ENCODE data around the gene TECRL. TPM values are rescaled to one million over a fixed set of nuclear protein-coding genes. Genes with fewer than 3 reads are reported as not detected.

The TECRL gene
- total RNA-seq: not detected

GRCh38 chr4:64409300-64409699 lies at the start of gene TECRL:
Gene TECRL, minus strand, starts transcription at chr4:64409450. Its CDS starts 99 bp downstream, at chr4:64409351.
- CTCF ChIA-PET: no interaction called here
- H3K36me3 Mint-ChIP-seq (ENCODE audit: low read depth): no peaks in the 10 kb centered on the region
- H3K27ac Mint-ChIP-seq: no peak within 1 kb of the TSS
- H3K27me3 Mint-ChIP-seq: no peaks in the 10 kb centered on the region
- POLR2A ChIA-PET: no interaction called here
- no peak within 1 kb of the TSS for H3K4me3 Mint-ChIP-seq
- no peaks in the 10 kb centered on the region for H3K4me1 Mint-ChIP-seq
- DNase-seq: no peak
- H3K9me3 Mint-ChIP-seq: peaks cover 7% of the 10 kb centered on the region

- H3K36me3 Mint-ChIP-seq (ENCODE audit: low read depth): no peaks in the 10 kb centered on the region
- no peaks in the 10 kb centered on the region for H3K27me3 Mint-ChIP-seq
- POLR2A ChIA-PET: no interaction called here
- H3K4me3 Mint-ChIP-seq: no peak overlapping the region
- H3K9me3 Mint-ChIP-seq: peaks cover 7% of the 10 kb centered on the region
- CTCF ChIA-PET: no interaction called here
- no peak overlapping the region for H3K27ac Mint-ChIP-seq
- DNase-seq: no peak
- no peaks in the 10 kb centered on the region for H3K4me1 Mint-ChIP-seq
Measured at GRCh38 chr4:64432674-64433073, 23.4 kb upstream of the TECRL start.

- CTCF ChIA-PET: no interaction called here
- no peak overlapping the region for H3K27ac Mint-ChIP-seq
- POLR2A ChIA-PET: no interaction called here
- H3K9me3 Mint-ChIP-seq: peaks cover 7% of the 10 kb centered on the region
- no peaks in the 10 kb centered on the region for H3K27me3 Mint-ChIP-seq
- H3K4me1 Mint-ChIP-seq: no peaks in the 10 kb centered on the region
- no peaks in the 10 kb centered on the region for H3K36me3 Mint-ChIP-seq (ENCODE audit: low read depth)
- no peak overlapping the region for H3K4me3 Mint-ChIP-seq
- DNase-seq: no peak
Measured at GRCh38 chr4:64430933-64431332, 21.7 kb upstream of the TECRL start.

- Mint-ChIP-seq H3K9me3 (peaks cover 5% of the 10 kb centered on the region), H3K4me1 (no peaks in the 10 kb centered on the region), H3K27me3 (no peaks in the 10 kb centered on the region), H3K4me3 (no peak overlapping the region), H3K27ac (no peak overlapping the region), H3K36me3 (ENCODE audit: low read depth) (no peaks in the 10 kb centered on the region)
- no peak for DNase-seq
- ChIA-PET POLR2A (no interaction called here), CTCF (no interaction called here)
Measured at GRCh38 chr4:64417974-64418373, 8.7 kb upstream of the TECRL start.

- Mint-ChIP-seq H3K27ac (no peak overlapping the region), H3K9me3 (peaks cover 11% of the 10 kb centered on the region), H3K36me3 (ENCODE audit: low read depth) (no peaks in the 10 kb centered on the region), H3K4me1 (no peaks in the 10 kb centered on the region), H3K4me3 (no peak overlapping the region), H3K27me3 (no peaks in the 10 kb centered on the region)
- ChIA-PET POLR2A (no interaction called here), CTCF (no interaction called here)
- no peak for DNase-seq
Measured at GRCh38 chr4:64407000-64407399, 2.2 kb downstream of the TECRL start.

GRCh38 chr4:64405761-64406160 lies 3.5 kb downstream of the TECRL start:
- Mint-ChIP-seq H3K27ac (no peak overlapping the region), H3K4me1 (no peaks in the 10 kb centered on the region), H3K36me3 (ENCODE audit: low read depth) (no peaks in the 10 kb centered on the region), H3K9me3 (peaks cover 8% of the 10 kb centered on the region), H3K4me3 (no peak overlapping the region), H3K27me3 (no peaks in the 10 kb centered on the region)
- POLR2A ChIA-PET: no interaction called here
- CTCF ChIA-PET: no interaction called here
- DNase-seq: no peak

GRCh38 chr4:64402684-64403083 lies 6.6 kb downstream of the TECRL start:
- DNase-seq: no peak
- peaks cover 10% of the 10 kb centered on the region for H3K9me3 Mint-ChIP-seq
- no peaks in the 10 kb centered on the region for H3K4me1 Mint-ChIP-seq
- no peak overlapping the region for H3K27ac Mint-ChIP-seq
- ChIA-PET POLR2A (no interaction called here), CTCF (no interaction called here)
- no peak overlapping the region for H3K4me3 Mint-ChIP-seq
- H3K36me3 Mint-ChIP-seq (ENCODE audit: low read depth): no peaks in the 10 kb centered on the region
- H3K27me3 Mint-ChIP-seq: no peaks in the 10 kb centered on the region

GRCh38 chr4:64399313-64400109 lies 9.7 kb downstream of the TECRL start:
- ChIA-PET CTCF (no interaction called here), POLR2A (no interaction called here)
- no peak overlapping the region for H3K4me3 Mint-ChIP-seq
- no peak for DNase-seq
- no peaks in the 10 kb centered on the region for H3K4me1 Mint-ChIP-seq
- H3K9me3 Mint-ChIP-seq: peaks cover 7% of the 10 kb centered on the region
- no peak overlapping the region for H3K27ac Mint-ChIP-seq
- no peaks in the 10 kb centered on the region for H3K36me3 Mint-ChIP-seq (ENCODE audit: low read depth)
- no peaks in the 10 kb centered on the region for H3K27me3 Mint-ChIP-seq

- Mint-ChIP-seq H3K4me3 (no peak overlapping the region), H3K9me3 (no peaks in the 10 kb centered on the region), H3K27me3 (no peaks in the 10 kb centered on the region), H3K36me3 (ENCODE audit: low read depth) (no peaks in the 10 kb centered on the region), H3K27ac (no peak overlapping the region), H3K4me1 (no peaks in the 10 kb centered on the region)
- no peak for DNase-seq
- ChIA-PET CTCF (no interaction called here), POLR2A (no interaction called here)
Measured at GRCh38 chr4:64394469-64394868, 14.8 kb downstream of the TECRL start.

- H3K36me3 Mint-ChIP-seq (ENCODE audit: low read depth): no peaks in the 10 kb centered on the region
- no peaks in the 10 kb centered on the region for H3K4me1 Mint-ChIP-seq
- no peaks in the 10 kb centered on the region for H3K9me3 Mint-ChIP-seq
- H3K4me3 Mint-ChIP-seq: no peak overlapping the region
- POLR2A ChIA-PET: no interaction called here
- no peak for DNase-seq
- H3K27ac Mint-ChIP-seq: no peak overlapping the region
- CTCF ChIA-PET: interaction anchor here (0.6 kb wide), 1 partner anchor 196 kb away, joined by 4 read pairs; no protein-coding TSS in a partner anchor
- H3K27me3 Mint-ChIP-seq: no peaks in the 10 kb centered on the region
Measured at GRCh38 chr4:64388252-64388651, 21.0 kb downstream of the TECRL start.

- Mint-ChIP-seq H3K36me3 (ENCODE audit: low read depth) (no peaks in the 10 kb centered on the region), H3K4me1 (no peaks in the 10 kb centered on the region), H3K9me3 (no peaks in the 10 kb centered on the region), H3K27me3 (no peaks in the 10 kb centered on the region), H3K4me3 (no peak overlapping the region), H3K27ac (no peak overlapping the region)
- ChIA-PET CTCF (no interaction called here), POLR2A (no interaction called here)
- DNase-seq: no peak
Measured at GRCh38 chr4:64385220-64385619, 24.0 kb downstream of the TECRL start.

- DNase-seq: no peak
- Mint-ChIP-seq H3K27ac (no peak overlapping the region), H3K4me3 (no peak overlapping the region), H3K36me3 (ENCODE audit: low read depth) (no peaks in the 10 kb centered on the region), H3K9me3 (no peaks in the 10 kb centered on the region), H3K27me3 (no peaks in the 10 kb centered on the region), H3K4me1 (no peaks in the 10 kb centered on the region)
- ChIA-PET CTCF (no interaction called here), POLR2A (no interaction called here)
Measured at GRCh38 chr4:64384237-64385203, 24.7 kb downstream of the TECRL start.

- no peak for DNase-seq
- POLR2A ChIA-PET: no interaction called here
- no peak overlapping the region for H3K27ac Mint-ChIP-seq
- H3K9me3 Mint-ChIP-seq: peaks cover 6% of the 10 kb centered on the region
- CTCF ChIA-PET: no interaction called here
- H3K4me3 Mint-ChIP-seq: no peak overlapping the region
- H3K4me1 Mint-ChIP-seq: no peaks in the 10 kb centered on the region
- no peaks in the 10 kb centered on the region for H3K27me3 Mint-ChIP-seq
- H3K36me3 Mint-ChIP-seq (ENCODE audit: low read depth): no peaks in the 10 kb centered on the region
Measured at GRCh38 chr4:64368741-64369140, 40.5 kb downstream of the TECRL start.

- peaks cover 11% of the 10 kb centered on the region for H3K9me3 Mint-ChIP-seq
- POLR2A ChIA-PET: no interaction called here
- CTCF ChIA-PET: no interaction called here
- H3K27ac Mint-ChIP-seq: no peak overlapping the region
- H3K27me3 Mint-ChIP-seq: no peaks in the 10 kb centered on the region
- no peak for DNase-seq
- no peak overlapping the region for H3K4me3 Mint-ChIP-seq
- no peaks in the 10 kb centered on the region for H3K4me1 Mint-ChIP-seq
- H3K36me3 Mint-ChIP-seq (ENCODE audit: low read depth): no peaks in the 10 kb centered on the region
Measured at GRCh38 chr4:64361399-64361740, 47.9 kb downstream of the TECRL start.
